IMR-90 (cell line): ENCODE results near the gene SRCIN1. TPM values are rescaled to one million over a fixed set of nuclear protein-coding genes. Genes with fewer than 3 reads are reported as not detected.

ENCODE experiments used
- ATAC-seq: fragments of 200-7000 bp; cut with Tn5 transposase; 2 replicates; pipeline ENCODE4 v1.9.1; 2020; ENCODE audit warnings: low read depth, mild to moderate bottlenecking, moderate library complexity
- BruUV-seq: library from RNA; stranded (reverse); fragments of 400-500 nt; replicated peaks from 2 replicates; lab custom pipeline; 2021; lab: Mats Ljungman, UMichigan
- CTCF ChIA-PET: fragments of 300-600 bp; formaldehyde crosslinking; extraction: SDS; loops from one replicate; lab custom pipeline; 2021; ENCODE audit warnings: antibody characterized with exemption; lab: Yijun Ruan, JAX
- POLR2A ChIA-PET: fragments of 300-600 bp; sonication (Branson Sonifier 250); formaldehyde crosslinking; loops from one replicate; lab custom pipeline; 2022; ENCODE audit warnings: antibody characterized with exemption; ENCODE audit not compliant: unreplicated experiment; lab: Charles Lee
- DNase-seq: peaks from one replicate; pipeline ENCODE4 v3.0.0; 2013
- H2AFZ ChIP-seq: replicated peaks from 2 replicates; pipeline ENCODE3; 2013; ENCODE audit warnings: low read length, mild to moderate bottlenecking; ENCODE audit not compliant: poor library complexity
- H2AK5ac ChIP-seq: 2 replicates; pipeline ENCODE4 v1.6.1; 2013; ENCODE audit warnings: low read depth, low read length, inconsistent platforms
- H2AK9ac ChIP-seq: replicated peaks from 2 replicates; pipeline ENCODE3; 2013; ENCODE audit warnings: mild to moderate bottlenecking, low read depth, low read length, moderate library complexity; ENCODE audit not compliant: poor library complexity
- H2BK120ac ChIP-seq: 2 replicates; pipeline ENCODE4 v1.6.1; 2013; ENCODE audit warnings: low read depth, low read length, inconsistent platforms
- H2BK15ac ChIP-seq: 3 replicates; pipeline ENCODE4 v1.6.1; 2013; ENCODE audit warnings: low read depth, low read length, inconsistent platforms
- H2BK20ac ChIP-seq: 2 replicates; pipeline ENCODE4 v1.6.1; 2013; ENCODE audit warnings: low read depth, mild to moderate bottlenecking, inconsistent platforms, low read length, moderate library complexity
- H2BK5ac ChIP-seq: 2 replicates; pipeline ENCODE4 v1.6.1; 2013; ENCODE audit warnings: mild to moderate bottlenecking, low read depth, low read length, inconsistent platforms; ENCODE audit not compliant: poor library complexity, severe bottlenecking
- H3K14ac ChIP-seq: replicated peaks from 2 replicates; pipeline ENCODE4 v1.6.1; 2013; ENCODE audit warnings: low read depth, low read length, inconsistent platforms
- H3K18ac ChIP-seq: 2 replicates; pipeline ENCODE4 v1.6.1; 2013; ENCODE audit warnings: low read depth, low read length, control low read depth
- H3K23ac ChIP-seq: 2 replicates; pipeline ENCODE4 v1.6.1; 2013; ENCODE audit warnings: low read depth, low read length, inconsistent platforms
- H3K27ac ChIP-seq: 2 replicates; pipeline ENCODE4 v1.5.1; 2013; ENCODE audit warnings: mild to moderate bottlenecking, control low read depth, low read length; ENCODE audit not compliant: insufficient read depth
- H3K27me3 ChIP-seq: 2 replicates; pipeline ENCODE4 v1.6.1; 2013; ENCODE audit warnings: low read length; ENCODE audit not compliant: control insufficient read depth, insufficient read depth
- H3K36me3 ChIP-seq: 2 replicates; pipeline ENCODE4 v1.6.1; 2013; ENCODE audit warnings: low read length, mixed read lengths; ENCODE audit not compliant: control insufficient read depth, insufficient read depth
- H3K4ac ChIP-seq: 2 replicates; pipeline ENCODE4 v1.6.1; 2013; ENCODE audit warnings: low read depth, low read length, inconsistent platforms
- H3K4me1 ChIP-seq: 2 replicates; pipeline ENCODE4 v1.6.1; 2013; ENCODE audit warnings: low read length, mixed read lengths; ENCODE audit not compliant: control insufficient read depth, insufficient read depth
- H3K4me2 ChIP-seq: 2 replicates; pipeline ENCODE4 v1.6.1; 2013; ENCODE audit warnings: low read depth, mild to moderate bottlenecking, control low read depth, low read length, moderate library complexity
- H3K4me3 ChIP-seq: 2 replicates; pipeline ENCODE4 v1.5.1; 2013; ENCODE audit warnings: low read depth, mild to moderate bottlenecking, control low read depth, low read length, moderate library complexity; ENCODE audit not compliant: insufficient read depth
- H3K56ac ChIP-seq: 2 replicates; pipeline ENCODE4 v1.6.1; 2013; ENCODE audit warnings: low read length, inconsistent platforms; ENCODE audit not compliant: insufficient read depth; ENCODE audit errors: extremely low read depth
- H3K79me1 ChIP-seq, 2 experiments: 2 replicates each; pipeline ENCODE4 v1.6.1; 2013; ENCODE audit warnings: low read length in 2 of 2, inconsistent platforms in 1 of 2, low read depth in 1 of 2
- H3K9ac ChIP-seq: 2 replicates; pipeline ENCODE4 v1.6.1; 2013; ENCODE audit warnings: low read depth, low read length, control low read depth
- H3K9me1 ChIP-seq: 2 replicates; pipeline ENCODE4 v1.6.1; 2013; ENCODE audit warnings: low read length, inconsistent platforms; ENCODE audit not compliant: insufficient read depth
- H3K9me3 ChIP-seq: 2 replicates; pipeline ENCODE4 v1.6.1; 2013; ENCODE audit warnings: low read length; ENCODE audit not compliant: control insufficient read depth, insufficient read depth
- H4K20me1 ChIP-seq: 2 replicates; pipeline ENCODE4 v1.6.1; 2013; ENCODE audit warnings: low read length, inconsistent platforms; ENCODE audit not compliant: insufficient read depth
- H4K5ac ChIP-seq: 2 replicates; pipeline ENCODE4 v1.6.1; 2013; ENCODE audit warnings: mild to moderate bottlenecking, low read depth, low read length, control low read depth
- H4K8ac ChIP-seq, 2 experiments: 2 replicates each; pipeline ENCODE4 v1.6.1; 2013; ENCODE audit warnings: low read depth in 2 of 2, low read length in 2 of 2, control low read depth in 1 of 2, inconsistent platforms in 1 of 2
- H4K91ac ChIP-seq: 2 replicates; pipeline ENCODE4 v1.6.1; 2013; ENCODE audit warnings: low read depth, low read length, inconsistent platforms; ENCODE audit not compliant: insufficient read depth
- BHLHE40 ChIP-seq: fragments of 150-350 bp; IDR thresholded peaks from 2 replicates; pipeline ENCODE4 v1.6.1; 2016; ENCODE audit warnings: mild to moderate bottlenecking, low read depth, low read length
- CEBPB ChIP-seq: IDR thresholded peaks from 2 replicates; pipeline ENCODE4 v1.6.1; 2012; ENCODE audit warnings: low read depth, low read length, improper control_type of control experiment
- CHD1 ChIP-seq: IDR thresholded peaks from 2 replicates; pipeline ENCODE4 v1.6.1; 2012; ENCODE audit warnings: low read depth, low read length, improper control_type of control experiment
- ELK1 ChIP-seq: fragments of 150-350 bp; IDR thresholded peaks from 2 replicates; pipeline ENCODE4 v1.6.1; 2016; ENCODE audit warnings: low read depth, mild to moderate bottlenecking, low read length, moderate library complexity, borderline replicate concordance
- FOS ChIP-seq: fragments of 150-350 bp; IDR thresholded peaks from 2 replicates; pipeline ENCODE4 v1.6.1; 2016; ENCODE audit warnings: low read depth, low read length
- MAZ ChIP-seq: IDR thresholded peaks from 2 replicates; pipeline ENCODE4 v1.6.1; 2012; ENCODE audit warnings: low read depth, mild to moderate bottlenecking, low read length, improper control_type of control experiment, moderate library complexity, borderline replicate concordance
- MXI1 ChIP-seq: IDR thresholded peaks from 2 replicates; pipeline ENCODE4 v1.6.1; 2012; ENCODE audit warnings: low read depth, mild to moderate bottlenecking, low read length, moderate library complexity, borderline replicate concordance
- NFE2L2 ChIP-seq: fragments of 150-350 bp; IDR thresholded peaks from 2 replicates; pipeline ENCODE4 v1.6.1; 2016; ENCODE audit warnings: low read depth, mild to moderate bottlenecking, low read length
- POLR2A ChIP-seq: IDR thresholded peaks from 2 replicates; pipeline ENCODE4 v1.6.1; 2012; ENCODE audit warnings: mild to moderate bottlenecking, low read depth, low read length
- RCOR1 ChIP-seq: IDR thresholded peaks from 2 replicates; pipeline ENCODE4 v1.6.1; 2012; ENCODE audit warnings: mild to moderate bottlenecking, low read length, improper control_type of control experiment; ENCODE audit not compliant: insufficient replicate concordance
- RFX5 ChIP-seq: IDR thresholded peaks from 2 replicates; pipeline ENCODE4 v1.8.0; 2012; ENCODE audit warnings: low read depth, mild to moderate bottlenecking, low read length, moderate library complexity
- SMC3 ChIP-seq: fragments of 150-350 bp; IDR thresholded peaks from 2 replicates; pipeline ENCODE4 v1.6.1; 2016; ENCODE audit warnings: low read depth, mild to moderate bottlenecking, antibody characterized with exemption, low read length, moderate library complexity
- WGBS, 2 experiments: methylation state at CpG; one replicate each; pipeline versions ENCODE4 v1.1.5 to v1.1.7; 2013; ENCODE audit warnings: missing lambda C conversion rate in 2 of 2; ENCODE audit not compliant: insufficient read length in 1 of 2; ENCODE audit errors: extremely low coverage in 2 of 2; 5-methylcytosine and 5-hydroxymethylcytosine counted together
- dilution Hi-C: fragments of 300-500 bp; cut with HindIII; formaldehyde crosslinking; loops from one replicate; pipeline ENCODE4 v1.14.3; 2018; ENCODE audit warnings: low sequenced_read_pairs; ENCODE audit not compliant: unreplicated experiment
- in situ Hi-C: fragments of 300-500 bp; cut with MboI; formaldehyde crosslinking; loops from 3 replicates; pipeline ENCODE4 v1.14.3; 2019; ENCODE audit warnings: low sequenced_read_pairs, inconsistent platforms, mixed read lengths
- intact Hi-C: fragments of 100-400 bp; cut with micrococcal nuclease; formaldehyde crosslinking; loops from 2 replicates; pipeline ENCODE4 v1.10.0; 2022
- polyA plus RNA-seq, 3 experiments: library from polyadenylated mRNA; depleted of rRNA; stranded (reverse); fragments of >200 nt; gene quantifications; 2 replicates each; pipeline ENCODE4 v1.2.3, GENCODE V29; 2012; ENCODE audit warnings: low replicate concordance in 1 of 3
- total RNA-seq: library from RNA; depleted of rRNA; stranded (reverse); fragments of >200 nt; gene quantifications from 2 replicates; pipeline ENCODE4 v1.2.3, GENCODE V29; 2012

The SRCIN1 gene
- total and polyA plus RNA-seq, 2 of the 4 experiments (the other 2 are of a cell fraction), result not detected

- no peak overlapping the region for H3K4me2 ChIP-seq
- no peak overlapping the region for H3K56ac ChIP-seq
- no peak overlapping the region for H2BK15ac ChIP-seq
- ChIA-PET POLR2A (no interaction called here), CTCF (no interaction called here)
- no peaks in the 10 kb centered on the region for H3K9me3 ChIP-seq
- no peak overlapping the region for H2BK120ac ChIP-seq
- peaks cover 45% of the 10 kb centered on the region for H3K27me3 ChIP-seq
- in situ Hi-C loops, result no loop called here
- H3K4me1 ChIP-seq, result no peaks in the 10 kb centered on the region
- no peak overlapping the region for H2AFZ ChIP-seq
- TF ChIP-seq RCOR1 (no peak), RFX5 (no peak), MAZ (no peak), SMC3 (no peak), BHLHE40 (no peak), POLR2A (no peak), ELK1 (no peak), CHD1 (no peak), NFE2L2 (no peak), FOS (no peak), MXI1 (no peak), CEBPB (no peak)
- H3K4ac ChIP-seq, result no peak overlapping the region
- no peaks in the 10 kb centered on the region for H4K20me1 ChIP-seq
- no peak overlapping the region for H4K8ac ChIP-seq
- DNase-seq (no peak), ATAC-seq (no peak)
- H3K36me3 ChIP-seq, result no peaks in the 10 kb centered on the region
- no peak overlapping the region for H3K27ac ChIP-seq
- H3K9me1 ChIP-seq, result no peaks in the 10 kb centered on the region
- no peak overlapping the region for H2AK9ac ChIP-seq
- no TSS peak for BruUV-seq
- dilution Hi-C loops, result no loop called here
- no peak overlapping the region for H2BK5ac ChIP-seq
- H3K79me1 ChIP-seq, result no peaks in the 10 kb centered on the region
- WGBS, 2 experiments, result 17% methylated on average over 1 of the region's 8 CpGs; no CpG with 5 or more reads in 1 of the 2 experiments
- no peak overlapping the region for H4K91ac ChIP-seq
- H4K5ac ChIP-seq, result no peak overlapping the region
- intact Hi-C loops, result no loop called here
- no peak overlapping the region for H3K4me3 ChIP-seq
- no peak overlapping the region for H3K14ac ChIP-seq
- no peak overlapping the region for H3K23ac ChIP-seq
- H3K18ac ChIP-seq, result no peak overlapping the region
- no peak overlapping the region for H3K9ac ChIP-seq
- no peak overlapping the region for H2AK5ac ChIP-seq
- H2BK20ac ChIP-seq, result no peak overlapping the region
Measured at GRCh38 chr17:38542286-38542685, 63.5 kb downstream of the SRCIN1 start.
